Right lobe of liver (tissue), 4 donors: ENCODE results near the gene GGTA1.

Experiments used
- CTCF ChIP-seq, 4 donors: fragments of 200-600 bp in 3 of 4; fragments of 450-650 bp in 1 of 4; IDR thresholded peaks; one replicate each; pipeline versions ENCODE4 v1.5.1 to v1.8.0; 2016 to 2022; ENCODE audit warnings: antibody characterized with exemption in 4 of 4, mild to moderate bottlenecking in 2 of 4
- POLR2A ChIP-seq: fragments of 450-650 bp; IDR thresholded peaks from one replicate; pipeline ENCODE4 v1.6.1; 2017; ENCODE audit warnings: antibody characterized with exemption, mild to moderate bottlenecking
- donor health status: DM: no; HTN: no; CAD: no.
- donor health status: DM: no; HTN: no; CAD: no.
- donor health status: DM: no; HTN: yes; CAD: no.

- TF ChIP-seq CTCF (IDR thresholded peaks at IDR 0.05), result no peak
- TF ChIP-seq POLR2A, result no peak
Observed at GRCh38 chr9:121528642-121529041, 29.0 kb upstream of the GGTA1 start.
